ENCODE results near the gene ATXN1.

Gene ATXN1

GRCh38 chr6:16288163-16288562, 473.1 kb downstream of the ATXN1 start:
- TF ChIP-seq CTCF (IDR thresholded peaks at IDR 0.05; ENCODE audit: control extremely low read depth, extremely low read depth, low read depth, missing control alignments): no peak
- DNase-seq (ENCODE audit: extremely low spot score): no peak
- CTCF ChIA-PET: interaction anchor here (0.7 to 7.1 kb wide), 5 partner anchors 12 to 676 kb away, joined by 3 to 63 read pairs (median 12); no protein-coding TSS in a partner anchor
- POLR2A ChIA-PET: no interaction called here

DNA sequence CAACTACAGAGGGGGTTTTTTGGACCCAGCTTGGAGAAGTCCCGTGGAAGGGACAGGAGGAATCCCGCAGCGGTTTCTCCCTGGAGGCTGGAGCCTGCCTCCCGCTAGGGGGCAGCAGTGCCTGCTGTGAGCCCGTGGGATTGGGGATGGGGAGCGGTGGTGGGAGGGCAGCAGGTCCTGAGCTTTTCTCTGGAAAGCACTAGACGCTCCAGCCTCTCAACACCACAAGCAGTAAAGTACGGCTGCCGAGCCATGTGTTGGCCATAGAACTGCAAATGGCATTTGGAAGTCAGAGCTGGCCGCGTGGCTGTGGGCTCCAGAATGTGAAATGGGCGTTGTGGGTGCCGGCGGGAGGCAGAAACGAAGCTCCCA, 475.1 kb downstream of the ATXN1 start:
- ChIA-PET CTCF (interaction anchor here (0.6 to 7.1 kb wide), 41 partner anchors 10 to 800 kb away, joined by 3 to 70 read pairs (median 4); partner anchors contain the start of gene ATXN1), POLR2A (no interaction called here)
- peak; percentile 95 for TF ChIP-seq CTCF (IDR thresholded peaks at IDR 0.05; ENCODE audit: control extremely low read depth, extremely low read depth, low read depth, missing control alignments)
- DNase-seq (ENCODE audit: extremely low spot score): peak; percentile 74

GRCh38 chr6:16285467-16286150, 475.7 kb downstream of the ATXN1 start:
- no peak for DNase-seq (ENCODE audit: extremely low spot score)
- peak; percentile 7 for TF ChIP-seq CTCF (IDR thresholded peaks at IDR 0.05; ENCODE audit: control extremely low read depth, extremely low read depth, low read depth, missing control alignments)
- ChIA-PET POLR2A (no interaction called here), CTCF (interaction anchor here (0.6 to 7.1 kb wide), 34 partner anchors 10 to 801 kb away, joined by 3 to 70 read pairs (median 6); partner anchors contain the start of gene ATXN1)

DNA sequence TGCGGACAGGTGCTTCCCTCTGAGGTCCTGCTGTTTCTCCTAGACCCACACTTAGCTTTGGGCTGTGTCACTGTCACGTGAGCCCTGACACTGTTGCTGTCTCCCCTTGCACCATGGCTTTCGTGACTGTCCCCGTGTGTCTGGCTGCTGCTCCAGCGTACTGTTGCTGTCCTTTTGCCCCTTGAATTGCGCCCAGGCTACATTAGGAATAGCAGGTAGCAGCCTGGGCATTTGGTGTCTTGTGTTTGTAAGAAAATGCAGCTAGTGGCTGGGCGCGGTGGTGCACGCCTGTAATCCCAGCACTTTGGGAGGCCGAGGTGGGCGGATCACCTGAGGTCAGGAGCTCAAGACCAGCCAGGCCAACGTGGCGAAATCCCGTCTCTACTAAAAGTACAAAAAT, 476.8 kb downstream of the ATXN1 start:
- no peak for DNase-seq (ENCODE audit: extremely low spot score)
- POLR2A ChIA-PET: no interaction called here
- TF ChIP-seq CTCF (IDR thresholded peaks at IDR 0.05; ENCODE audit: control extremely low read depth, extremely low read depth, low read depth, missing control alignments): no peak
- CTCF ChIA-PET: interaction anchor here (1.4 to 7.1 kb wide), 8 partner anchors 9 to 484 kb away, joined by 3 to 70 read pairs (median 14); no protein-coding TSS in a partner anchor

DNA sequence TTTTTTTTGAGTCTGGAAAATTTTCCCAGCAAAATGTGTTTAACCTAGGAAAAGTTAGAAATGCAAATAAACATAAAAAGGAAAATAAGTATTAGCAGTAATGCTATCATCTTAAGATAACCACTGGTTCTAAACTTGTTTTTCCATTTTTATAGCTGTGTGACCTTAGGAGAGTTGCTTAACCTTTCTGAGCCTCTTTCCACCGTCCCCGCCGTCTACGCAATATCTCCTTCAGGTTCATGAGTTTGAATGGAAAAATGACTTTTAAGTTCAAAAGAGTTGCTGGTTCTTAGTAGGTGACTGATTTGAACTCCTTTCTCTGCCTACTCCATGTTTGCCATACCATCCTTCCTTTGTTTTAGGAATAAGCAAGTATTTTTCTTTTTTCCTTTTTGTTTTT, 478.9 kb downstream of the ATXN1 start:
- no peak for TF ChIP-seq CTCF (IDR thresholded peaks at IDR 0.05; ENCODE audit: control extremely low read depth, extremely low read depth, low read depth, missing control alignments)
- ChIA-PET CTCF (no interaction called here), POLR2A (no interaction called here)
- DNase-seq (ENCODE audit: extremely low spot score): no peak

GRCh38 chr6:16279243-16279642, 482.0 kb downstream of the ATXN1 start:
- ChIA-PET POLR2A (no interaction called here), CTCF (interaction anchor here (1.2 to 1.6 kb wide), 6 partner anchors 9 to 614 kb away, joined by 3 to 4 read pairs (median 4); no protein-coding TSS in a partner anchor)
- no peak for DNase-seq (ENCODE audit: extremely low spot score)
- TF ChIP-seq CTCF (IDR thresholded peaks at IDR 0.05; ENCODE audit: control extremely low read depth, extremely low read depth, low read depth, missing control alignments): no peak

Measured in GM10248 (cell line).